Keratinocyte (primary cell): ENCODE data around the gene NFASC.

Experiments
- CTCF ChIP-seq, 3 experiments: IDR thresholded peaks in 1 of 3; conservative IDR thresholded peaks in 1 of 3; optimal IDR thresholded peaks in 1 of 3; 2 replicates in 2 of 3; 3 replicates in 1 of 3; pipeline versions ENCODE3 to v1.5.1; 2011; ENCODE audit warnings: low read length in 3 of 3, mild to moderate bottlenecking in 3 of 3, moderate library complexity in 2 of 3, control low read depth in 1 of 3, inconsistent platforms in 1 of 3; ENCODE audit not compliant: insufficient read depth in 2 of 3; ENCODE audit errors: extremely low read depth in 1 of 3
- EZH2 ChIP-seq: IDR thresholded peaks from one replicate; pipeline ENCODE4 v1.6.1; 2012; ENCODE audit warnings: inconsistent platforms, mild to moderate bottlenecking, low read length, moderate library complexity

GRCh38 chr1:204866051-204866596 lies 4.5 kb upstream of the NFASC start:
- no peak for TF ChIP-seq EZH2
- TF ChIP-seq CTCF (optimal IDR thresholded peaks at IDR 0.05 in 1 of 3, IDR thresholded peaks at IDR 0.05 in 1 of 3, conservative IDR thresholded peaks at IDR 0.05 in 1 of 3; ENCODE audit: extremely low read depth in 1 of 3, insufficient read depth in 2 of 3, low read length in 3 of 3), result no peak
